ENCODE results near the gene GORAB. TPM values are rescaled to one million over a fixed set of nuclear protein-coding genes. Genes with fewer than 3 reads are reported as not detected.

GORAB gene
- total RNA-seq, 1 donor from 2014 or later, result 5.6 TPM

DNA sequence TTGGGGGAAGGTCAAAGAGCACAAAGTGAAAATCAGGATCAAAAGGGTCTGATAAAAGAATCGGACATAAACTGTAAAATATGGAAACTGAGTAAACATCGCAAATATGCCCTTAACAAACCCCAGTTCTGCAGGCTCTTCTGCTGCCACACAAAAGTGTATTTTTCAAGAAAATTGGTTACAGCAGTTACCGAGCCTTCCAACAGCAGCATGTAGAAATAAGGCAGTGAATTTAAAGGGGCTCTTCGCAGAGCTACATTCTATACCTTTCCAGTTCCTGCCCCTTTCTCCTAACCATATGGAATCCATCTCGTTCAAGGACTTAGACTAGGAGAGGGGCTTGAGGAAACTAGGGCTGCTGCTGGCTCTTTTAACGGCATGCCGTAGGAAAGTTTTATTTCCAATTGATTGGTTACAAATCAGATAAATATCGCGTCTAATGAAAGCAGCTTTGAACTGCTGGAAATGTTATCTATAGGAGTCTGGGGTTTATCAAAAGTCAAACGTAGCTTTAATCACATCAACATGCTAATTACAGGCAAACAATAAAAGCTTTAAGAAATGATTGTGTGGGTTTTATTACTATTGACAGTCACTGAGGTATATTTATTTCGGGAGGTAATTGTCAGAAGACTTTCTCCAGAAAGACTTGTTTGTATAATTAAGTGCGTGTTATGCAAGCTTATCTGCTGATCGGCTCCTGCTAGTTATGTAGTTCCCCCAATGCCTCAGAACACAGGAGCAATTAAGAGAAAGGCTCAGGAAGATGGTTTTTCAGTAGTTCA is 59.1 kb downstream of the GORAB start:
- DNase-seq (ENCODE audit: low read depth, low spot score), result no peak

GRCh38 chr1:170592591-170593111 is 60.7 kb downstream of the GORAB start:
- DNase-seq (ENCODE audit: low read depth, low spot score), result no peak

DNA sequence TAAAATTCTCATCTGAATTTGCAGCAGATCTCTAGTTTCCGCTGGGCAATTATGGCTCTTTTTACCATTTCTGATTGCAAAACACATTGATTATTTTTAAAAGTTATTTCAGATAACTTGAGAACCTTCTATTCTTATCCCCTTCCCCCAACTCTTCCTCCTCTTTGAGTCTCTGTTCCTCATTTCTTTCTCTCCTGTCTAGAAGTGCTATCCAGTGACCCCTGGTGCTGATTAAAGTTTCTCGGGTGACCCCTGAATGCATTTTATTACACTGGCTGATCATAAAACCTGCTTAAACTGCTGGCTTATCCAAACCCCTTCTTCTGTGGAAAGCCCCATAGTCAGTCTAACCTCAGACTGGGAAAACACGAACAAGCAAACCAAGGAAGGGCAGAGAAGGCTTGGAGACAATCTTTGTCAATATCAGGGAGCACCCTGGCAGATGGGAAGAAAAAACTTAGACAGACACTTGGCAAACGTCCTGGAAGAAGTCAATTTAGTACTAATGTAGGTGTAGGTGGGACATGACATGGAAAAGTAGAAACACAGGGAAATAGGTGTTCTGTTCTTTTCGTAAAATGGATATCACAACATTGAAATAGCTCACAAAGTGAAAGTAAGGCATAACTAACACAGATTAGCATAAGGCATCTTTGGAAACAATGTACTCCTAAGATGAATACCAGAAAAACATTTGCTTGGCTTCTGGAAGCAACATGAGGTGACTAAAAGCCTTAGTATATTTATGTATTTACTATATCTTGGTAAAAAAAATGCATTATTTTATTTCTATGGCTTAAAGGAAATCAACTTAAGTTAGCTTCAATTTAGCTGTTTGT is 61.4 kb downstream of the GORAB start:
- DNase-seq (ENCODE audit: low read depth, low spot score), result no peak

DNA sequence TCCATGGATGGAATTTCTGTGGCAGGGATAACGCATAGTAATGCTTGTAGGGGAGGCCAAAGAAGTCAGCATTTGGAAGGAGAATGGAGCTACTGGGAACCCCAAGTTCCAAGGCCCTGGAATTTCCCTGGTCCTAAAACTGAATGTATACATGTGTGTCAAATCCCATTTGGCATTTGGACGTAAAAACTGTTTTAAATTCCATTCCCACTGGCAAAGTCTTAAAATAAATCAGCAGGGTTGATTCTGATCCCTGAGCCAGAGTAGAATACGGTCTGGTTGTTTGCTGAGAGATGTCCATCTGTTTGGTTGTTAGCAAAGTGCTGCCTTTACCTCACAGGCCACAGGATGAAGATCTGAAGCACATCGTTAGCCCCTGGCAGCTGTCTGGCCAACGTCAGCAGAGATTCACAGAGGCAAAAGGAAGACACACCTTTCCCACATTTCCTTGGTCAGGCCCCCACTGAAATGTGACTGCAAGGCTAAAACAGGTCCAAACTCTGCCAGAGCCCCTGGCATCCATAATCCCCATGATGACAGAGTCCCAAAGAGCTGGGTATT is 62.2 kb downstream of the GORAB start:
- no peak for DNase-seq (ENCODE audit: low read depth, low spot score)

- no peak for DNase-seq (ENCODE audit: low read depth, low spot score)
Observed at GRCh38 chr1:170596701-170597100, 64.7 kb downstream of the GORAB start.

DNA sequence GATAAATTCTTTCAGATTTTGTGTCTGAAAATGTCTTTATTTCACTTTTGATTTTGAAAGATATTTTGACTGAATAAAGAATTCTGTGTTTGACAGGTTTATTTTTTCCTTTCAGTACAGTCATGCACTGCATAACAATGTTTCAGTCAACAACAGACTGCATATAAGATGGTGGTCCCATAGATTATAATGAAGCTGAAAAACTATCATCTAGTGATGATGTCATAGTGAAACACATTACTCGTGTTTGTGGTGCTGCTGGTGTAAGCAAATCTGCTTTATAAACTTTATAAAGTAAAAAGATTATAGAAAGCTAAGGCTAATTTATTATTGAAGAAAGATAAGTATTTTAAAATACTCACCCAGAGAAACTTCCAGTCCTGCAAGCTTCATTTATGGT is 66.7 kb downstream of the GORAB start:
- DNase-seq (ENCODE audit: low read depth, low spot score), result no peak

GRCh38 chr1:170599033-170599432 is 67.1 kb downstream of the GORAB start:
- DNase-seq (ENCODE audit: low read depth, low spot score), result no peak

DNA sequence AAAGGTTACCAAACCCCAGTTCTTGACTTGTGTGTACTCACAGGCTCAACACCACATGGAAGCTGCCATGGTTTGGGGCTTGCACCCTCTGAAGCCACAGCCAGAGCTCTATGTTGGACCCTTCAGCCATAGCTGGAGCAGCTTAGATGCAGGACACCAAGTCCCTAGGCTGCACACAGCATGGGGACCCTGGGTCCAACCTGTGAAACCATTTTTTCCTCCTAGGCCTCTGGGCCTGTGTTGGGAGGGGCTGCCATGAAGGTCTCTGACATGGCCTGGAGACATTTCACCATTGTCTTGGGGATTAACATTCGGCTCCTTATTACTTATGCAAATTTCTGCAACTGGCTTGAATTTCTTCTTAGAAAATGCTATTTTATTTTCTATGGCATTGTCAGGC is 69.9 kb downstream of the GORAB start:
- no peak for DNase-seq (ENCODE audit: low read depth, low spot score)

Other genes starting within 250 kb of the GORAB start
- 1.3 and 2.2 TPM in 2 replicates for gene PRRX1, start 132.0 kb downstream of the GORAB start, total RNA-seq